ENCODE results near the gene CLDN25. TPM values are rescaled to one million over a fixed set of nuclear protein-coding genes. Genes with fewer than 3 reads are reported as not detected.
"Not testable (repeated sequence)": the region's sequence is repeated elsewhere in the genome, so short reads cannot be mapped to it uniquely, and the experiment has no call there.

Gene CLDN25
- total RNA-seq (2014; rRNA removed; shearing (Covaris generic)) = not detected in 2 replicates

- DNase-seq (ENCODE audit: low spot score) = no peak
Measured at GRCh38 chr11:113779496-113779895, at the start of gene CLDN25. CLDN25 (plus strand) TSS chr11:113779796; CDS start chr11:113779796, 0 bp downstream.

GRCh38 chr11:113730887-113731726 is 48.5 kb upstream of the CLDN25 start:
- peak; percentile 26 for DNase-seq (ENCODE audit: low spot score)

DNA sequence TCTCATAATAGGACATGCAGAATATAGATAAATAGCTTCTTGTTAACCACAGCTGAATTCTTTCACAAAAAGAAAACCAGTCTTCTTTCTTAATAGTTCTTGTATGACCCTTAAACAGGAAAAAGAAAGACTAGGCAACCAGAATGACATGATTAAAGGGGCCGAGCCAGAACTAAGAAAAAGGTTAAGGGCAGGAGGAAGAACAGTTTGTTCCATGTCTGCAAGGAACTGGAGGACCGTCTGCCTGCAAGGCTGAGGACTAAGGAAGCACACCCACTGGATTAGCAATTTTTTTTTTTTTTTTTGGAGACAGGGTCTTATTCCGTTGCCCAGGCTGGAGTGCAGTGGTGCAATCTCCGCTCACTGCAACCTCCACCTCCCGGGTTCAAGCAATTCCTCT is 47.5 kb upstream of the CLDN25 start:
- no peak for DNase-seq (ENCODE audit: low spot score)

DNA sequence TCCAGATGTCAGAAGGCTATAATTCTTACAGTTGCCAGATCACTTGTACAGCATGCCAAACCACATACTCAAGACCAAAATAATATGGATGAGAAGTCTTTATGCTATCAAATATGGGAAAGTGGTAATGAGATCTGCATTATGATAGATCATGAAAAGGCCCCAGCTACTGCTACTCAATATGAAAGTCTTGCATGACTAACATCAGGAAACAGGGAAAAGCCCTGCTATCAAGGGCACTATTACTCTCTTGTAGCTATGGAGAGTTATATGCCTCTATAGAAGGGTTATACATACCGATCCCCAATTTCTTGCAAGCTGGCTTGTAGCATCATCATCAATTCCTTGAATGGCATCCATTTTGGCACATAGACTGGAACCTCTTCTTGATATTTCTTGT is 43.3 kb upstream of the CLDN25 start:
- no peak for DNase-seq (ENCODE audit: low spot score)

DNA sequence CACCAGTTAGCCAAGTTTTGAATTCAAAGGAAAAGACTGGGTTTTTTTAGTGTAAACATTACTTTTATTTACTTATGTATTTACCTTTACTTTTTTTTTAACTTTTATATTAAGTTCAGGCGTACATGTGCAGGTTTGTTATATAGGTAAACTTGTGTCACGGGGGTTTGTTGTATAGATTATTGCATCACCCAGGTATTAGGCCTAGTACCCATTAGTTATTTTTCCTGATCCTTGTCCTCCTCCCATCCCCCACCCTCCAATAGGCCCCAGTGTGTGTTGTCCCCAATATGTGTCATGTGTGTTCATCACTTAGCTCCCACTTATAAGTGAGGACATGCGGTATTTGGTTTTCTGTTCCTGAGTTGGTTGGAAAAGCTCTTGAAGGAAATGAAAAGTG is 26.7 kb upstream of the CLDN25 start:
- no peak for DNase-seq (ENCODE audit: low spot score)

GRCh38 chr11:113760241-113760640 is 19.4 kb upstream of the CLDN25 start:
- no peak for DNase-seq (ENCODE audit: low spot score)

GRCh38 chr11:113763040-113763439 is 16.6 kb upstream of the CLDN25 start:
- not testable (repeated sequence) for DNase-seq (ENCODE audit: low spot score)

DNA sequence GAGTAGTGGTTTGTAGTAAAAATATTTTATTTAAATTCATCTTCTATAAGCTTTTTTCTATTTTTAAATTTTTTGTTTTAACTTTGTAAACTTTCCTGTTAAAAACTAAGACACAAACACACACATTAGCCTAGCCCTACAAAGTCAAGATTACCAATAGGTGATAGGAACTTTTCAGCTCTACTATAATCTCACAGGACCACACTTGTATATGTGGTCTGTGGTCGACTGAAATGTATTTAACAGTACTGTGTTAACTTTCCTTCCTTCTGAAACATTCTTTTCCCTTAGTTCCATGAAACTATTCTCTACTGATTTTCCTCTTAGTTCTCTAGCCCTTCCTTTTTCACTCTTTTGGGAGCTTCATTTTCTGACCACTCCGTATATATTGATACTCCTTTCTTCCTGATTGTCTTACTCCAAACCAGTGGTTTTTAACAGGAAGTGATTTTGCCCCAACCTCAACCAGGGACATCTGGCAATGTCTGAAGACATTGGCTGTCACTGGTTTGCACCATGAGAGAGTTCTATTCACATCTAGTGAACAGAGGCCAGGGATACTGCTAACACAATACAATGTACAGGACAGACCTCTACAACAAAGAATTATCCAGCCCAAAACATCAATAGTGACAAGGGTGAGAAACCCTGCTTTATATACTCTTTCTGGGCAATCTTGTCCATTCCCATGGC is 14.9 kb upstream of the CLDN25 start:
- DNase-seq (ENCODE audit: low spot score) = no peak

DNA sequence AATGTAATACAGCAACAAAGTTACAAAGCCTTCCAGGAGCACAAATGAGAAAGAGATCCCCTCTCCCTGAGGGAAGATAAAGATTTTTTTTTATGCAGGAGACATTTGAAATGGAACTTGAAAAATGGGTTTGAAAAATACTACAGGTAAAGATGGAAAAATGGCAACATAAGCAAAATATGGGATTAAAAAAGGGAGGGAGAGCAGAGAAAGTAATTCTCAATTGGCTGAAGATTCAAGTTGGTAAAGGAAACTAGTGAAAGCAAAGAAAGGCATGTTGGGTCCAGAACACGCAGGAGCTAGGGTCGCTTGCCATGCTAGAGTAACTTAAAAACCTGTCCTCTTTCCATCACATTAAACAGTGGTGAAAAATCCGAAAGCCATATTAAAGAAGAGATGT is 7.6 kb upstream of the CLDN25 start:
- DNase-seq (ENCODE audit: low spot score) = no peak

DNA sequence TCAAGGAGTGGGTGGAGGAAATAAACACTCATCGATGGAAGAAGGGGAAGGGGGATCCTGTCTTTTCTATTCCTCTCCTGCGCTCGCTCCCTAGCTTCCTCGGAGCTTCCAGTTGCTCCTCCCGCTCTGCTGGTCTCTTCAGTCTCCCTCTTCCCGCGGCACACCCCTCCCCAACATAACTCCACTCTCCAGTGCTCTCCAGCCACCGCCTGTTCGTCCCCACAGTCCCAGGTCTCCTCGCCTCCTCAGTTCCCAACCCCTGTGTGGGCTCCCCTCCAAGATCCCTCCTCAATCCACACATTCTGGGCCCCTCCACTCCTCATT is 6.5 kb upstream of the CLDN25 start:
- DNase-seq (ENCODE audit: low spot score) = peak; percentile 2

GRCh38 chr11:113773416-113774173 is 6.0 kb upstream of the CLDN25 start, which contains the start of gene ZW10:
ZW10 (minus strand) TSS chr11:113773692; CDS start chr11:113773666, 26 bp downstream.
- peak; percentile 80 for DNase-seq (ENCODE audit: low spot score)

GRCh38 chr11:113774174-113774503 is 5.5 kb upstream of the CLDN25 start:
- no peak for DNase-seq (ENCODE audit: low spot score)

DNA sequence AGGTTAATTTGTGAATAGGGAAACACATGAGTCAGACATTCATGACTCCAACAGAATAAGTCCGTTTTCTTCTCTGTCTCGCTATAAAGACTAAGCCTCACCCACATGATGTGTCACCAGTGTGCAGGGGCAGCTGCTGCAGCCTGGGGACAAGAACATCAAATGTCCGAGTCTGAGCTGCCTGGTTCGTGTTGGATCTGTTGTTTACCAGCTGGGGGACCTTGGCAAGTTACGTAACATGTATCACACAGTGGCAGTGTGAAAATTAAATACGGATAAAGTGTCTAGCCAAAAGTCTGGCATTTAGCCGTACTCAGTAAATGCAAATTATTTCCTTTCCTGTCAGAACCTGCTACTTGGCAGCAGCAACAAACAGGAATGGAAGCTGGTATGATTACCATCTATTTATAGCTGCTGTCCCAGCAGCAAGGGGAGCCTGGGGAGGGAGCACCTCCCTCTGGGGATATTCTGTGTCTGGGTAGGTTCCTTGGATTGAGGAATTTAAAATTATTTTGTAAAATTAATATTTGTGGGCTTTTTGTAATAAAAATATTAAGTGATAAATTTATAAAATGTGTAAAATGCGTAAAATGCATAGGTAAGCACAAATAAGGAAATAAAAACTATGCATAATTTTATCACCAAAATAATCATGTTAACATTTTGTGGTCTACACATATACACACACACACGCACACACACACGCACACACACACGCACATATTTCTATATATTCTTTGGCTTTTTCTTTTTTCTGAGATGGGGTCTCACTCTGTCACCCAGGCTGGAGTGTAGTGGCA is 1.3 kb upstream of the CLDN25 start:
- peak; percentile 52 for DNase-seq (ENCODE audit: low spot score)

DNA sequence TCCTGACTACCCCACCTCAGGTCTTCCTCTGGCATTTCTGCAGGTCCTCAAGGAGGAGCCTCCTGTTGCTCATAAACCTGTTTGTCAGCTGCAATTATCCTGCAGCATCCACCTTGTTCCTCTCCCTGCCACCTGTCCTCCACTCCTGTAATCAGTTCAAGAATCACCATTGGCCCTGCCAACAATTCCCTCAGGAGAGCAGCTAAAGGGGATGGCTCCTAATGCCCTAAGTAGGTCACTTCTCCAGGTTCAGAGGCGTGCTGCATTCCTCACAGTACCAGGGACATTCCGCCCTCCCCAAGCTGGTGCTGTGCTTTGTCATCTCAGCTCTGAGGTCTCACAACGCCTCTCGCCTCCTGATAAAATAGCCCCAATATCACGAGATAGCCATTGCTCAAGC is 2.1 kb downstream of the CLDN25 start:
- no peak for DNase-seq (ENCODE audit: low spot score)

DNA sequence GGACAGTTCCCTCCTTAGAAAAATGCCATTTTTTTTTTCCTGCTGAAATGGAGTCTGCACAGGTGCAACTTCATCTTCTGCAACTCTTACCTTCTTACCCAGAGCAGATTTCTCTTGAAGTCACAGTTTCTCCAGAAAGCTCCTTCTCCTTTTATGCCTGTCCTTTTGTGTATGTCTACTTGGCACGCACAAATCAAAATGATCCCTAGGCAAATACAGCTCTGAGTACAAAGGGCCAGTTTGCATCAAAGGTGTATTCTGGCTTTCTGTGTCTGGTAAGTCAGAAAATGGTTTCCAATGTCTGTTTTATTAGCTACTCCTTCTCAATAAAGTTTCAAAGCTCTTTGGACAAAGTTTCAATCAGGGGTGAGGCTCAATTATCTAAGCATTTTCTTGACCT is 2.5 kb downstream of the CLDN25 start:
- no peak for DNase-seq (ENCODE audit: low spot score)

DNA sequence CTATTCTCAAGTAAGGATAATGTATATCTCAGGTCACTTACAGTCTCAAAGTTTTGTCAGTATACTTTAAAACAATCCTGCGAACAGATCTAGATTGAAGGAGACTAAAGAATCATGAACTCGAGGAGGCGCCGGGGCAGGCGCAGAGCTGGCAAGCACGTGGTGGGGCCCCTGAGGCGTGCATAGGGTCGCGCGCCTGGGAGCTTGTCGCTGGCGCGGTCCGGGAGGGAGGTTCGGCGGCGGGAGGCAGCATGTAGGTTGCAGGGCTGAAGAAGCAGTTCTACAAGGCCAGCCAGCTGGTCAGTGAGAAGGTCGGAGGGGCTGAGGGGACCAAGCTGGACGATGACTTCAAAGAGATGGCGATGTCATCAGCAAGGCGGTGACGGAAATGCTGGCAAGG is 9.4 kb downstream of the CLDN25 start:
- DNase-seq (ENCODE audit: low spot score) = not testable (repeated sequence)

GRCh38 chr11:113789675-113790320 is 10.2 kb downstream of the CLDN25 start:
- no peak for DNase-seq (ENCODE audit: low spot score)

- DNase-seq (ENCODE audit: low spot score) = peak; percentile 54
Measured at GRCh38 chr11:113796663-113797259, 17.2 kb downstream of the CLDN25 start.

- DNase-seq (ENCODE audit: low spot score) = no peak
Measured at GRCh38 chr11:113802621-113803020, 23.0 kb downstream of the CLDN25 start.

- DNase-seq (ENCODE audit: low spot score) = no peak
Measured at GRCh38 chr11:113805640-113806039, 26.0 kb downstream of the CLDN25 start.

GRCh38 chr11:113806406-113806805 is 26.8 kb downstream of the CLDN25 start:
- DNase-seq (ENCODE audit: low spot score) = peak; percentile 2

Measured in A172 (cell line).